ENCODE measurements around the gene TMEM95. TPM values are rescaled to one million over a fixed set of nuclear protein-coding genes. Genes with fewer than 3 reads are reported as not detected.

The TMEM95 gene
- total and polyA plus RNA-seq, 2 of the 8 experiments (the other 6 are each of a cell fraction or from before 2014, with no cell fraction given): not detected

DNA sequence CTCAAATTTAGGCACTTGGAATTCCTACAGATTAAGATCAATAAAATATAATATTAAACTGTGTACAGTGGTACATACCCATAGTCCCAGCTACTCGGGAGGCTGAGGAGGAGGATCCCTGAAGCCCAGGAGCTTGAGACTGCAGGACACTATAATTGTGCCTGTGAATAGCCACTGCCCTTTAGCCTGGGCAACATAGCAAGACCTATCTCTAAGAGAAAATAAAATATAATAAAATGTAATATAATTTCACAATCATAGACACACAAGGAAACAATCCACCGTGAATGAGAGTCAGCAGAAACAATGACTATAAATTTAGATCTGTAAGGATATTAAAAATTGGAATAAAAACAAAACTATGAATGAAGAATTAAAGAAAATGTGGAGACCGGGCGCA, 15.9 kb downstream of the TMEM95 start:
- CTCF ChIA-PET (ENCODE audit: partially characterized antibody): interaction anchor here (0.7 to 2.5 kb wide), 8 partner anchors 10 to 190 kb away, joined by 3 to 9 read pairs (median 4); no protein-coding TSS in a partner anchor
- POLR2A ChIA-PET (ENCODE audit: partially characterized antibody): interaction anchor here (1.1 kb wide), 2 partner anchors 10 to 12 kb away, joined by 3 to 4 read pairs; no protein-coding TSS in a partner anchor
- Histone ChIP-seq H3K9me3 (ENCODE audit: insufficient read depth in 2 of 2, low read depth in 1 of 2, low read length in 1 of 2) (no peaks in the 10 kb centered on the region), H4K91ac (replicated peaks; ENCODE audit: insufficient read length, low read length) (no peak overlapping the region), H3K23ac (ENCODE audit: insufficient read length) (no peak overlapping the region), H3K4me3 (ENCODE audit: extremely low read depth in 1 of 4, insufficient read depth in 2 of 4, low read depth in 3 of 4, low read length in 4 of 4) (no peak overlapping the region), H4K8ac (ENCODE audit: extremely low read depth, insufficient read depth, low read length) (no peak overlapping the region), H3K79me2 (ENCODE audit: control insufficient read depth in 1 of 2, insufficient read depth in 2 of 2, low read length in 2 of 2) (no peaks in the 10 kb centered on the region), H2BK12ac (ENCODE audit: low read depth, low read length) (no peak overlapping the region), H3K4me2 (ENCODE audit: insufficient read depth in 1 of 2, low read depth in 2 of 2, low read length in 2 of 2) (no peak overlapping the region), H3K14ac (ENCODE audit: insufficient read length) (no peak overlapping the region), H3K9ac (replicated peaks in 1 of 4; ENCODE audit: extremely low read depth in 1 of 4, low read depth in 3 of 4, low read length in 3 of 4) (no peak overlapping the region), H2BK120ac (replicated peaks; ENCODE audit: low read depth, low read length) (no peak overlapping the region), H4K5ac (ENCODE audit: insufficient read length, low read depth, low read length) (no peak overlapping the region), H3K27ac (ENCODE audit: low read depth, low read length) (no peak overlapping the region), H3K56ac (replicated peaks; ENCODE audit: insufficient read length, low read depth, low read length) (no peak overlapping the region), H2AFZ (ENCODE audit: low read length) (no peak overlapping the region), H2AK5ac (ENCODE audit: low read depth, low read length) (no peak overlapping the region), H3K4ac (replicated peaks; ENCODE audit: insufficient read length, low read depth, low read length) (no peak overlapping the region), H2BK15ac (ENCODE audit: low read length) (no peak overlapping the region), H3K27me3 (replicated peaks in 1 of 4; ENCODE audit: control insufficient read depth in 3 of 4, extremely low read depth in 1 of 4, insufficient read depth in 3 of 4, low read length in 3 of 4) (no peaks in the 10 kb centered on the region), H3K36me3 (ENCODE audit: control insufficient read depth in 2 of 4, insufficient read depth in 4 of 4, low read length in 3 of 4) (no peaks in the 10 kb centered on the region), H3K4me1 (replicated peaks in 1 of 4; ENCODE audit: control insufficient read depth in 3 of 4, insufficient read depth in 4 of 4, low read length in 3 of 4) (peaks cover 0 to 11% (median 4%) of the 10 kb centered on the region in 4 experiments; a peak in 5 of 7 replicates), H4K20me1 (replicated peaks in 1 of 2; ENCODE audit: control insufficient read depth in 1 of 2, insufficient read depth in 2 of 2, low read length in 2 of 2) (no peaks in the 10 kb centered on the region), H2BK5ac (ENCODE audit: low read depth, low read length) (no peak overlapping the region), H3K23me2 (ENCODE audit: low read depth, low read length) (no peaks in the 10 kb centered on the region), H3K79me1 (ENCODE audit: low read depth, low read length) (no peaks in the 10 kb centered on the region), H3K18ac (ENCODE audit: extremely low read depth, low read length) (no peak overlapping the region), H2BK20ac (ENCODE audit: low read length) (no peak overlapping the region)
- FAIRE-seq (no peak), DNase-seq (ENCODE audit: low read depth in 1 of 2, low spot score in 2 of 2) (no peak)
- WGBS, 2 experiments (ENCODE audit: extremely low coverage in 1 of 2, insufficient coverage in 1 of 2, insufficient read length in 1 of 2, insufficient replicate concordance in 2 of 2, low coverage in 1 of 2, low lambda C conversion rate in 2 of 2, missing lambda C conversion rate in 1 of 2): 92% methylated on average over 4 of the region's 4 CpGs; no CpG with 5 or more reads in 1 of the 2 experiments
- TF ChIP-seq CEBPB (IDR thresholded peaks at IDR 0.05; ENCODE audit: low read depth, low read length) (no peak), RNF2 (IDR thresholded peaks at IDR 0.05; ENCODE audit: borderline replicate concordance, low read depth, low read length, missing control alignments, poor library complexity, severe bottlenecking) (no peak), ZNF274 (IDR thresholded peaks at IDR 0.05; ENCODE audit: borderline replicate concordance, extremely low read depth, low read length) (no peak), RFX5 (IDR thresholded peaks at IDR 0.05; ENCODE audit: borderline replicate concordance, low read depth, low read length) (no peak), SP2 (IDR thresholded peaks at IDR 0.05; ENCODE audit: low read length) (no peak), GTF2F1 (IDR thresholded peaks at IDR 0.05; ENCODE audit: borderline replicate concordance, low read depth, low read length) (no peak), CBX8 (IDR thresholded peaks at IDR 0.05; ENCODE audit: borderline replicate concordance, low read depth, low read length) (no peak), RAD21 (IDR thresholded peaks at IDR 0.05 in 1 of 2, conservative IDR thresholded peaks at IDR 0.05 in 1 of 2; ENCODE audit: low read depth in 2 of 2, low read length in 2 of 2) (no peak), KDM4A (IDR thresholded peaks at IDR 0.05; ENCODE audit: low read depth, low read length, severe bottlenecking) (no peak), NANOG (IDR thresholded peaks at IDR 0.05; ENCODE audit: insufficient read depth, low read depth, low read length, poor library complexity, severe bottlenecking) (no peak), CHD1 (IDR thresholded peaks at IDR 0.05; ENCODE audit: low read depth, low read length) (no peak)
- TF ChIP-seq, protein P1, sequence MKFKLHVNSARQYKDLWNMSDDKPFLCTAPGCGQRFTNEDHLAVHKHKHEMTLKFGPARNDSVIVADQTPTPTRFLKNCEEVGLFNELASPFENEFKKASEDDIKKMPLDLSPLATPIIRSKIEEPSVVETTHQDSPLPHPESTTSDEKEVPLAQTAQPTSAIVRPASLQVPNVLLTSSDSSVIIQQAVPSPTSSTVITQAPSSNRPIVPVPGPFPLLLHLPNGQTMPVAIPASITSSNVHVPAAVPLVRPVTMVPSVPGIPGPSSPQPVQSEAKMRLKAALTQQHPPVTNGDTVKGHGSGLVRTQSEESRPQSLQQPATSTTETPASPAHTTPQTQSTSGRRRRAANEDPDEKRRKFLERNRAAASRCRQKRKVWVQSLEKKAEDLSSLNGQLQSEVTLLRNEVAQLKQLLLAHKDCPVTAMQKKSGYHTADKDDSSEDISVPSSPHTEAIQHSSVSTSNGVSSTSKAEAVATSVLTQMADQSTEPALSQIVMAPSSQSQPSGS (IDR thresholded peaks at IDR 0.05; ENCODE audit: low read length): no peak

Data from H1 (cell line).